Measurements from ENCODE around the gene C6orf163. TPM values are rescaled to one million over a fixed set of nuclear protein-coding genes. Genes with fewer than 3 reads are reported as not detected.

C6orf163 gene
- polyA plus RNA-seq, 6 donors from 2014 or later = 0.24 to 1.1 (median 0.71) TPM; not detected in 1

GRCh38 chr6:87366072-87366827, 21.6 kb downstream of the C6orf163 start:
- DNase-seq (no peak), ATAC-seq (ENCODE audit: low read depth in 2 of 2) (no peak)
- Mint-ChIP-seq H3K27ac (peak overlapping the region in 1 of 6 donors; percentile 22), H3K4me1 (no peaks in the 10 kb centered on the region), H3K9me3 (peaks cover 11 to 40% (median 16%) of the 10 kb centered on the region in 7 donors), H3K27me3 (no peaks in the 10 kb centered on the region), H3K36me3 (peaks cover 19 to 37% of the 10 kb centered on the region in 2 donors), H3K4me3 (peak overlapping the region in 1 of 8 donors; percentile 56)

DNA sequence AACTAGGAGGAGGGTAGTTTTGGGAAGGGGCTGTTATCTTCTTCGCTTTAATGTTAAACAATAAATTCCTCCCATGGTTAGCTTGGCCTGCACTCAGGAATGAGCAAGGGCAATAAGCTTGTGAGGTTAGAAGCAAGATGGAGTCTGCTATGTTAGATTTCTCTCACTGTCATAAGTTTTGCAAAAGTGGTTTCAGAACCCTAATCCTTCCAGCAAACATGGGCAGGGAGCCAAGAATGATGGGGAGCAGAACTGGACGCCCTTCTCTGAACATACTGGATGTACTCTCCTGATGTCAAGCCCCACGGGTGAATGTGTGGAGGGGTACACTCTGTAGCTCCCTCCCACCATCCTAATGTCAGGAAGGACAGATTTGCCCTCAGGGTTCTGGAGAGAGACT, 22.3 kb downstream of the C6orf163 start:
- no peaks in the 10 kb centered on the region for H3K4me1 Mint-ChIP-seq
- ATAC-seq (ENCODE audit: low read depth in 2 of 2) (no peak), DNase-seq (no peak)
- H3K9me3 Mint-ChIP-seq = peaks cover 11 to 40% (median 16%) of the 10 kb centered on the region in 7 donors
- H3K27me3 Mint-ChIP-seq = no peaks in the 10 kb centered on the region
- H3K36me3 Mint-ChIP-seq = peaks cover 19 to 37% of the 10 kb centered on the region in 2 donors
- no peak overlapping the region for H3K27ac Mint-ChIP-seq
- H3K4me3 Mint-ChIP-seq = no peak overlapping the region

DNA sequence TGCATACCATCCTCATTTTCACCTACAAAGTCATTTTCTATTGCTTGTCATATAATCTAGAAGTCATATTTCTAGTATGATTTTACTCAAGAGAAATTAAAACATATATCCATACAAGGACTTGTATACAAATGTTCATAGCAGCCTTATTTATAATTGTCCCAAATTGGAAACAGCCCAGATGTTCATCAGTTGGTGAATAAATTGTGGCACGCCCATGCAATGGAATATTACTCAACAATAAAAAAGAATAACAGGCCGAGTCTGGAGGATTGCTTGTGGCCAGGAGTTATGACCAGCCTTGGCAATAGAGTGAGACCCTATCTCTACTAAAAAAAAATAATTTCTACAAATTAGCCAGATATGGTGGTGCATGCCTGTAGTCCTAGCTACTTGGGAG, 28.8 kb downstream of the C6orf163 start:
- Mint-ChIP-seq H3K9me3 (peaks cover 4 to 16% (median 8%) of the 10 kb centered on the region in 7 donors), H3K27ac (no peak overlapping the region), H3K4me1 (peaks cover 0 to 3% (median 1%) of the 10 kb centered on the region in 3 donors), H3K36me3 (peaks cover 6 to 8% of the 10 kb centered on the region in 2 donors), H3K4me3 (no peak overlapping the region), H3K27me3 (no peaks in the 10 kb centered on the region)
- ATAC-seq (ENCODE audit: low read depth in 2 of 2) (no peak), DNase-seq (no peak)

- Mint-ChIP-seq H3K9me3 (peaks cover 0 to 2% (median 0%) of the 10 kb centered on the region in 7 donors), H3K4me3 (no peak overlapping the region), H3K27ac (no peak overlapping the region), H3K4me1 (peaks cover 11 to 12% (median 12%) of the 10 kb centered on the region in 3 donors), H3K27me3 (no peaks in the 10 kb centered on the region), H3K36me3 (no peaks in the 10 kb centered on the region)
- no peak for ATAC-seq (ENCODE audit: low read depth in 2 of 2)
- DNase-seq = no peak
These were observed 30.7 kb downstream of the C6orf163 start for GRCh38 chr6:87375315-87375714.

DNA sequence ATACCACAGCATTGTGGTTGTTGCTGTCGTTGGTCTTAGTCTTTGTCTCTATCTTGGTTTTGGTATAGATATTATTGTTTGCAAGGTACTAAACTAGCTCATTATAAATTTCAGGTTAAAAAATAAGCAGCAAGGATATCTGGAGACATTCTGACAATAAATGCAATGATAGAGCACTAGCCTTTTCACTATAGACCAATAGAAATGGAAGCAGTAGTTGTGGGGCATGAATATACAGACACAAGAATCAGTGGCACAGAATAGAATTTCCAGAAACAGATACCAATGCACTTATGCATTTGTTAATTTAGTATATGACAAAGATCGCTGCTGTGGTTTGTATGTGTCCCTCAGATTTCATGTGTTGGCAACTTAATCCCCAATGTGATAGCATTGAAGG, 32.0 kb downstream of the C6orf163 start:
- DNase-seq (no peak), ATAC-seq (ENCODE audit: low read depth in 2 of 2) (no peak)
- Mint-ChIP-seq H3K4me3 (no peak overlapping the region), H3K4me1 (peaks cover 11 to 12% (median 12%) of the 10 kb centered on the region in 3 donors), H3K9me3 (peaks cover 0 to 2% (median 0%) of the 10 kb centered on the region in 7 donors), H3K27ac (peak overlapping the region in 1 of 6 donors; percentile 40), H3K36me3 (no peaks in the 10 kb centered on the region), H3K27me3 (no peaks in the 10 kb centered on the region)

DNA sequence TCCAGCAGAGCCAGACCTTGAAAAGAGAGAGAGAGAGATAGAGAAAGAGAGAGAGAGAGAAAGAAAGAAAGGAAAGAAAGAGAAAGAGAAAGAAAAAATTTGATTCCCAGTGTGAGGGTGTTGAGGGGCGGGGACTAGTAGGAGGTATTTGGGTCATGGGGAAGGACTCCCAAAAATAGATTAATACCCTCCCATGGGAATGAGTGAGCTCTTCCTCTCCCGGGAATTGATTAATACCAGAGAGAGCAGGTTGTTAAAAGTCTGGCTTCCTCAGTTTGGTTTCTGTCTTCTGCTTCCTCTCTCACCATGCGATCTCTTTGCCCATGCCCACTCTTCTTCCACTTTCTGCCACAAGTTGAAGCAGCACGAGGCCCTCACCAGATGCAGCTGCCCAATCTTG, 34.3 kb downstream of the C6orf163 start:
- DNase-seq (peak; percentile 6), ATAC-seq (ENCODE audit: low read depth in 2 of 2) (peak; percentile 50 to 58)
- no peaks in the 10 kb centered on the region for H3K27me3 Mint-ChIP-seq
- H3K36me3 Mint-ChIP-seq = no peaks in the 10 kb centered on the region
- H3K27ac Mint-ChIP-seq = peak overlapping the region; percentile 14 to 82 (median 51)
- peaks cover 11 to 12% (median 12%) of the 10 kb centered on the region in 3 donors for H3K4me1 Mint-ChIP-seq
- H3K4me3 Mint-ChIP-seq = peak overlapping the region in 6 of 8 donors; percentile 5 to 84 (median 49)
- no peaks in the 10 kb centered on the region for H3K9me3 Mint-ChIP-seq

GRCh38 chr6:87382861-87383260, 38.2 kb downstream of the C6orf163 start:
- H3K27me3 Mint-ChIP-seq = no peaks in the 10 kb centered on the region
- no peak overlapping the region for H3K27ac Mint-ChIP-seq
- DNase-seq (no peak), ATAC-seq (ENCODE audit: low read depth in 2 of 2) (no peak)
- no peaks in the 10 kb centered on the region for H3K36me3 Mint-ChIP-seq
- no peak overlapping the region for H3K4me3 Mint-ChIP-seq
- H3K4me1 Mint-ChIP-seq = peaks cover 11 to 12% (median 12%) of the 10 kb centered on the region in 3 donors
- H3K9me3 Mint-ChIP-seq = no peaks in the 10 kb centered on the region

- Mint-ChIP-seq H3K4me3 (no peak overlapping the region), H3K4me1 (peaks cover 2 to 6% (median 4%) of the 10 kb centered on the region in 3 donors), H3K9me3 (no peaks in the 10 kb centered on the region), H3K27ac (no peak overlapping the region), H3K36me3 (no peaks in the 10 kb centered on the region), H3K27me3 (no peaks in the 10 kb centered on the region)
- no peak for DNase-seq
- no peak for ATAC-seq (ENCODE audit: low read depth in 2 of 2)
These were observed 39.4 kb downstream of the C6orf163 start for GRCh38 chr6:87384038-87384437.

DNA sequence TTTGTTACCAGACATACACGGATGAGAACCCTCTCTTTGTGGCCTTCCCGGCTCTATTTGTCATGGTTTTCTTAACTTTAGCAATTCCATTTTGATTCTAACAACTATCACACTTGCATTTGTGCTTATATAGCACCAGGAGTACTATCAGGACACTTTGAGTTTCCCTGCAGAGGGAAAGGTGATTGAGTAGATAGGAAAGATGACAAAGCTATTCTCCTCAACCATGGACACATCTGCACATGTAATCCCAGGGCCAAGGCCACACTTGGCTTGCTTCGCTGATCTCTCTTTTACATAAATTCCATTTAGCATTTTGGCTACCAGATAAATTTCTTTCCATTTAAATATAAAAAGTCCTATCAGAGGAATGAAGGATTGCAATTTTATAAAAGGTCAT, 39.8 kb downstream of the C6orf163 start:
- ATAC-seq (ENCODE audit: low read depth in 2 of 2) (no peak), DNase-seq (no peak)
- Mint-ChIP-seq H3K9me3 (no peaks in the 10 kb centered on the region), H3K36me3 (no peaks in the 10 kb centered on the region), H3K27ac (no peak overlapping the region), H3K4me1 (peaks cover 0 to 3% (median 0%) of the 10 kb centered on the region in 3 donors), H3K27me3 (no peaks in the 10 kb centered on the region), H3K4me3 (no peak overlapping the region)

DNA sequence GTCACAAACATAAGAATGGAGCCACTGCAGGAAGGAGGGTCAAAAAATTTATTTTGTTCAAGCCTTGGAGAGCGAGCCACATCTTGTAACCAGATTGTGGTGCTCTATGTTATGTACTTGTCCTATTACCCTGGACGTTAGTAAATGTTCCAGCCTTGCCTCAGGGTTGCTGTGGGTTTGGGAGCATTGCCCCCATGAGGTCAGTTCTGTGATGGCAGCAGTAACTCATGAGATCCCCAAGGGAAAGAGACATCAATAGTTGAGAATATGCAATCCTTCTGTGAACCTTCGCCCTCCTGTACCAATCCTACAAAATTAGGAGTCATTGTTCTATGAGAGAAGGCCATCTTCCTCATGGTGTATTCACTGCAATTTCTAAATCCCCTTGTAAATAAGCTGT, 46.7 kb downstream of the C6orf163 start:
- no peak for DNase-seq
- no peaks in the 10 kb centered on the region for H3K4me1 Mint-ChIP-seq
- H3K9me3 Mint-ChIP-seq = no peaks in the 10 kb centered on the region
- no peak overlapping the region for H3K4me3 Mint-ChIP-seq
- ATAC-seq (ENCODE audit: low read depth in 2 of 2) = no peak
- H3K27ac Mint-ChIP-seq = no peak overlapping the region
- H3K36me3 Mint-ChIP-seq = no peaks in the 10 kb centered on the region
- no peaks in the 10 kb centered on the region for H3K27me3 Mint-ChIP-seq

DNA sequence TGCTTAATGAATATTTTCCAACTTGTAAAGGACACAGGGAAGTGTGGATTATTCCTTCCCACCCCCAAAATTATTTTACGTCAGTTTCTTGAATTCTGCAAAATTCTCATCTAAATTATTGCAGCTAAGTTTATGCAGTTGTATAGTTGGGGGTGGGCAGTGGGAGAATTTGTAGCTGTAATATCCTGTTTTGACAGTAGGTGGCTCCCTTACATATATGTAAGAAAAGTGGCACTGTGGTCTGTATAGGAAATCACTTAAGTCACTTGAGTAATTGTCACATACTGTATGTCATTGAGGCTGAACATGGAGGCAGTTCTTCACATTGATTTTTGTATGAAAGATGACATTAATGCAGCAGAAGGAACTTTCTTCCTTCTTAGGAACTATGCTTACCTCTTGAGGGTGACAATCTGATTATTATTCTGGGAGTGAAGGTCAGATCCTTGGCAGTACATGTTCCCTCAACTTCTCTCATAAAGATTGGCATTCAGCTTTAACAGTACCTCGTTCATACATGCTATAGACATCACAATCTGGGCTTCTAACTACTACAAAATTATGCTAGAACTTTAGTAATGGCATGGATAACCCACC, 48.5 kb downstream of the C6orf163 start:
- DNase-seq (peak; percentile 53), ATAC-seq (ENCODE audit: low read depth in 2 of 2) (peak; percentile 80 to 82)
- Mint-ChIP-seq H3K27me3 (no peaks in the 10 kb centered on the region), H3K27ac (no peak overlapping the region), H3K4me1 (peaks cover 2 to 5% (median 4%) of the 10 kb centered on the region in 3 donors), H3K36me3 (no peaks in the 10 kb centered on the region), H3K9me3 (no peaks in the 10 kb centered on the region), H3K4me3 (no peak overlapping the region)

GRCh38 chr6:87395431-87395830, 50.8 kb downstream of the C6orf163 start:
- no peaks in the 10 kb centered on the region for H3K36me3 Mint-ChIP-seq
- no peak overlapping the region for H3K27ac Mint-ChIP-seq
- DNase-seq (no peak), ATAC-seq (ENCODE audit: low read depth in 2 of 2) (no peak)
- H3K4me3 Mint-ChIP-seq = no peak overlapping the region
- H3K9me3 Mint-ChIP-seq = no peaks in the 10 kb centered on the region
- H3K27me3 Mint-ChIP-seq = peaks cover 0 to 3% (median 0%) of the 10 kb centered on the region in 3 donors
- H3K4me1 Mint-ChIP-seq = peaks cover 2 to 5% (median 4%) of the 10 kb centered on the region in 3 donors

DNA sequence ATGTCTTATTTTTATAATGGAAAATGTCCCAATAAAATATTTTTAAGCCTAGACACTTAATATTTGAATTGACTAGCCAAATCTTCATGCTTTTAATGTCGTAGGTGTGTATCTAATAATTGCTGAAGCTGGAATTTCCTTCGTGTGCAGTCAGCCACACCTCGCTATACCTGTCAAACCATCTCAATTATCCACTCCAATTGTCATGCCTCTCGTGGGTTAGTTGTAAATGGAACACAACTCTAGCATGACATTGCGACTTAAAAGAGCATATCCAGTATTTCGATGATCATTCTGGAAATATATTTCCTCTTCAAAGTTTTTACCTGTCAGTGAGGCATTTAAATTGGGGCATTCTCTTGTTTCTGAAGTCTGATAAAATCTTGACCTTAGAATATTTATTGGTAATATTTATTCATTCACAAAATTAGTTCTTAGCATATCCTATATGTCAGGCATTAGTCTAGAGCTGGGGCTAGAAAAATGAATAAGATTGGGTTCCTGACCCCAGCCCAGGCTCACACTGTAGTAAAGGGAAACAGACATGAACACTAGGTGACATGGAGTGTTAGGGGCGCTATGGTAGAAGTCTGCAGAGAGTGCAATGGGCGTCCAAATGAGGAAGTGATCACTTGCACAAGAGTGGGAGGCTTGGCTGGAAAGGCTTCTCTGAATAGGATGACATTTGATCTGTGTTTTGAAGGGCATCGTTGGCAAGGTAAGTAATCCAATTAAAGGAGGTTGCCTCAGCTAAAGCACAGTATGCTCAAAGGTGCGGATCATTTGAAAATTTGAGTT, 52.2 kb downstream of the C6orf163 start:
- Mint-ChIP-seq H3K4me3 (no peak overlapping the region), H3K27ac (peak overlapping the region in 1 of 6 donors; percentile 16), H3K9me3 (no peaks in the 10 kb centered on the region), H3K36me3 (peaks cover 0 to 1% of the 10 kb centered on the region in 2 donors), H3K4me1 (peaks cover 2 to 5% (median 4%) of the 10 kb centered on the region in 3 donors), H3K27me3 (peaks cover 0 to 3% (median 0%) of the 10 kb centered on the region in 3 donors)
- DNase-seq (peak; percentile 6), ATAC-seq (ENCODE audit: low read depth in 2 of 2) (peak; percentile 86 to 90)
